ENCODE data around the gene HORMAD1. TPM values are rescaled to one million over a fixed set of nuclear protein-coding genes. Genes with fewer than 3 reads are reported as not detected.

HORMAD1 gene
- total RNA-seq, 1 experiment from 2014 or later = 2.8 TPM

Small RNAs within 50 kb of the gene (small RNA-seq; reads per million reads assigned to genes)
- not detected for gene RNU6-1042P

Other genes with a start within 250 kb of the HORMAD1 start
- gene TARS2, start 233.5 kb downstream of the HORMAD1 start, total RNA-seq (2014; rRNA removed; shearing (Covaris generic); ENCODE audit: low replicate concordance) = 38.3 and 77.2 TPM in 2 replicates
- gene ECM1, start 212.8 kb downstream of the HORMAD1 start, total RNA-seq (2014; rRNA removed; shearing (Covaris generic); ENCODE audit: low replicate concordance) = 2.2 and 7.2 TPM in 2 replicates
- gene FALEC, start 205.1 kb downstream of the HORMAD1 start, total RNA-seq (2014; rRNA removed; shearing (Covaris generic); ENCODE audit: low replicate concordance) = 0.54 TPM in 1 of 2 replicates, not detected in the other
- not detected in 2 replicates for gene ADAMTSL4, start 171.5 kb downstream of the HORMAD1 start, total RNA-seq (2014; rRNA removed; shearing (Covaris generic); ENCODE audit: low replicate concordance)
- 141 and 150 TPM in 2 replicates for gene MCL1, start 141.3 kb downstream of the HORMAD1 start, total RNA-seq (2014; rRNA removed; shearing (Covaris generic); ENCODE audit: low replicate concordance)
- 113 and 121 TPM in 2 replicates for gene ENSA, start 91.3 kb downstream of the HORMAD1 start, total RNA-seq (2014; rRNA removed; shearing (Covaris generic); ENCODE audit: low replicate concordance)
- gene GOLPH3L, start 23.7 kb downstream of the HORMAD1 start, total RNA-seq (2014; rRNA removed; shearing (Covaris generic); ENCODE audit: low replicate concordance) = 15.2 and 28.1 TPM in 2 replicates
- 136 and 160 TPM in 2 replicates for gene CTSS, start 44.9 kb upstream of the HORMAD1 start, total RNA-seq (2014; rRNA removed; shearing (Covaris generic); ENCODE audit: low replicate concordance)
- 3.7 and 6.5 TPM in 2 replicates for gene CTSK, start 87.4 kb upstream of the HORMAD1 start, total RNA-seq (2014; rRNA removed; shearing (Covaris generic); ENCODE audit: low replicate concordance)
- gene ARNT, start 155.7 kb upstream of the HORMAD1 start, total RNA-seq (2014; rRNA removed; shearing (Covaris generic); ENCODE audit: low replicate concordance) = 26.7 and 32.0 TPM in 2 replicates
- not detected in 2 replicates for gene CTXND2, start 166.2 kb upstream of the HORMAD1 start, total RNA-seq (2014; rRNA removed; shearing (Covaris generic); ENCODE audit: low replicate concordance)
- gene SETDB1, start 205.5 kb upstream of the HORMAD1 start, total RNA-seq (2014; rRNA removed; shearing (Covaris generic); ENCODE audit: low replicate concordance) = 47.0 and 60.1 TPM in 2 replicates